Measurements from ENCODE around the gene MRPL52.
"Not testable (repeated sequence)": the region's sequence is repeated elsewhere in the genome, so short reads cannot be mapped to it uniquely, and the experiment has no call there.

Gene MRPL52

GRCh38 chr14:22829661-22830442, at the start of gene MRPL52:
Gene MRPL52 (plus strand): TSS chr14:22829887. CDS start chr14:22829913, 26 bp downstream.
- peak; percentile 100 for DNase-seq

GRCh38 chr14:22780105-22780679, 49.5 kb upstream of the MRPL52 start:
- no peak for DNase-seq

- DNase-seq: no peak
Observed at GRCh38 chr14:22780941-22781300, 48.8 kb upstream of the MRPL52 start.

GRCh38 chr14:22781301-22781991, 48.2 kb upstream of the MRPL52 start:
- no peak for DNase-seq

GRCh38 chr14:22786685-22787084, 43.0 kb upstream of the MRPL52 start:
- no peak for DNase-seq

- no peak for DNase-seq
Observed at GRCh38 chr14:22791301-22791700, 38.4 kb upstream of the MRPL52 start.

GRCh38 chr14:22792158-22792557, 37.5 kb upstream of the MRPL52 start:
- no peak for DNase-seq

- not testable (repeated sequence) for DNase-seq
Observed at GRCh38 chr14:22793550-22793949, 36.1 kb upstream of the MRPL52 start.

- no peak for DNase-seq
Observed at GRCh38 chr14:22793976-22794375, 35.7 kb upstream of the MRPL52 start.

- DNase-seq: no peak
Observed at GRCh38 chr14:22794551-22794951, 35.1 kb upstream of the MRPL52 start.

GRCh38 chr14:22796087-22796707, 33.5 kb upstream of the MRPL52 start:
- no peak for DNase-seq

GRCh38 chr14:22797017-22797917, 32.4 kb upstream of the MRPL52 start:
- peak; percentile 51 for DNase-seq

GRCh38 chr14:22798528-22798927, 31.2 kb upstream of the MRPL52 start:
- no peak for DNase-seq

GRCh38 chr14:22800346-22800745, 29.3 kb upstream of the MRPL52 start:
- DNase-seq: no peak

- no peak for DNase-seq
Observed at GRCh38 chr14:22801716-22802115, 28.0 kb upstream of the MRPL52 start.

GRCh38 chr14:22802860-22803686, 26.6 kb upstream of the MRPL52 start:
- no peak for DNase-seq

GRCh38 chr14:22803687-22803974, 26.1 kb upstream of the MRPL52 start:
- no peak for DNase-seq

GRCh38 chr14:22805235-22805634, 24.5 kb upstream of the MRPL52 start:
- DNase-seq: not testable (repeated sequence)

GRCh38 chr14:22807432-22808087, 22.1 kb upstream of the MRPL52 start:
- no peak for DNase-seq

- no peak for DNase-seq
Observed at GRCh38 chr14:22808388-22809209, 21.1 kb upstream of the MRPL52 start.
